HG02870 (cell line): ENCODE measurements around the gene TNC.

ENCODE experiments used
- ATAC-seq: cut with Tn5 transposase; IDR thresholded peaks from one replicate; pipeline ENCODE4 v1.9.1; 2021; ENCODE audit warnings: mild to moderate bottlenecking, moderate library complexity; ENCODE audit not compliant: unreplicated experiment

The TNC gene

DNA sequence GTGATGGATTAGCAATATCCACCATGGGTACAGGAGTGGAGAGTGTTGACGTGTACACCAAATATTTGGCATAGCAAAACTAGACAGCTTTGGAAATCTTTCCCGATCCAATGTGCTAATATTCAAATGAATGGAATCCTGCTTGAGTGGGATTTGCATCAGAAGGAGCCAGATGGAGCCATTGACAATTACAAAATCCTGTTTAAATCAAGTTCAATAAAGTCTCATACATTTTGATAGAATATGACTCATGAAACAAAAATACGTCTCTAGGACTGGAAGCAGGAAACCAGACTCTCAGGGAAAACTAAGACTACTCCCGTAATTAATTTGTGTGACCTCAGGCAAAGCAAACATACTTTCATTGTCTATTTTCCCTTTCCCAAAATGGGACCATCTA lies 13.0 kb downstream of the TNC start:
- no peak for ATAC-seq

DNA sequence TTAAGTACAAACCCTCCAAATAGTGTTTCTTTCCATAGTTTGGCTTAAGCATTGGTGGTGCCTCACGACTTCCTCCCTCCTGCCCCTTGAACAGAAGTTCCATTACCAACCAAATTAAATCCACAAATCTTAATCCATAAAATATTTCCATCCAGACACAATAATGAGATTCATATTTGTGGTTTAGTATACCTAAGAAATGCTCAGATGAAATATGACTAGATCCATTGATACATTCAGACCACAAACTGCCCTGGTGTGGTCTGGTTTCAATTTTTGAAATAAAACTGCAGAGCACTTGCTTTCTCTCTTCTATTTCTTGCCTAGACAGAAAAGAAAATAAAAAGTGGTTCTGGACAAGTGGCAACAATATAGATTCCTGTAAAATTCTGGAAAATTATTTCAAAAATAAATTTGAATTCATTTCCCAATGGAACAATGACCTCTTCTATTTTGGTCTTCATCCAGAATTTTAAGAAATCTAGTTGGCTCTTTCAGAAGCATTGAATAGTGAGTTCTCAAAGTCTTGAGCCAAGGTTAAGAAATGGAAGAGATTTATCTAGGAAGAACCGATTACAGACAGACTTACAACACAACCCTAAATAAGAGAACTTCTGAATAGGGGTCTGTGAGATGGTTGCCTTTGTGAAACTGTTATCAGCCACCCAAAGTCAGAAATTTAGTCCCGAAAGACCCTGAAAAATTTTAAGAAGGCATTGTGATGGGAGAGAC lies 14.0 kb downstream of the TNC start:
- no peak for ATAC-seq

DNA sequence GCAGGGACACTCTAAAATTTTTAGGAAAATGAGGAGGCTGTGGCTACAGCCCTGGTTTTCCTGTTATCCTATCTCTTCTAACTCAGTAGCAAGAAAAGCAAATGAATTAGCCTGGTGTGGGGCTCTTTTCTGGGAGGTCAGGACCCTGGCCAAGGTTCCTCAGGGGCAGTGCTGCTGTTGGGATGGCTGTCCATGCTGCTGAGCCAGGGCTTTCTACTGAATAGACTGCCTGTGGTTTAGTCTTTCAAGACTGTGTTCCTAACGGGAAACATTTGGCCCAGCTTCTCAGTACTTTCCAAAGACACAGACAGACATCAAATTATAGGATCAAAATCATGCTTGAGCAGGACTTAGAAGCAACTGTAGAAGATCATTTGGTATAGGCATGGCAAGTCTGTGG lies 18.1 kb downstream of the TNC start:
- ATAC-seq: no peak

- ATAC-seq: no peak
Observed at GRCh38 chr9:115098226-115098965, 19.6 kb downstream of the TNC start.

DNA sequence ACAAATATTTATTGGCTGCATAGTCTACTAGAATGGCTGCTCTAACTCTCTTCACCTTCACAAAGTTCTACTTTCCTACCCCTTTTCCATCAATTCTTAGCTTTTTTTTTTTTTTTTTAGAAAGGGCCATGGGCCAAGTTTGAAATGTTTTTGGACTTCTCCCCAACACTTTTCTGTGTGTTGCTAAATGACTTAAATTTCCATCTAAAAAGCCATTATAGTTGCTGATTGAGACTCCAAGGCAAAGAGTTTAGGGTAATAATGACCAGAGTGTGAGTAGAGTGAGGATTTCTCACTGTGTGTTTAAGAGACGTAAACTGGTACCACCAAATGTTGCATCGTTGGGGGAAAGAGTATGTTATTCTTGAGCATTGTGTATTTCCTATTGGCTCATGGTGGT lies 24.4 kb downstream of the TNC start:
- no peak for ATAC-seq

DNA sequence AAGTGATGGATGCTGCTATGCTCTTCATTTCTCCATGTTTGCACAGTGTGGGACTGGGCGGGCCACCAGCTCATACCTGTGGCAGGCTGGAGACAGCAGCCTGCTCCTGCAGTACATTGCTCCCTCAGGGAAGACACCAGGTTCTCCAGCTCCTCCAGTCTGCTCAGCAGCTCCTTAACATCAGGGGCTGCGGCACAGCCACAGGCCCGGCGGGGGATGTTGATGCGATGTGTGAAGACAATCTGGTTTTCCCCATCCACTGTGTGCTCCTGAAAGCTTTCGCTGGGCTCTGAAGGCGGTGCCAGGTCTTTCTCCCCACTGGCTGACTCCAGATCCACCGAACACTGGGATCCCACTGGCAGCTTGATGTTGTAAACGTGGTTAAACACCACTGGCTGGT lies 27.5 kb downstream of the TNC start:
- ATAC-seq: no peak

DNA sequence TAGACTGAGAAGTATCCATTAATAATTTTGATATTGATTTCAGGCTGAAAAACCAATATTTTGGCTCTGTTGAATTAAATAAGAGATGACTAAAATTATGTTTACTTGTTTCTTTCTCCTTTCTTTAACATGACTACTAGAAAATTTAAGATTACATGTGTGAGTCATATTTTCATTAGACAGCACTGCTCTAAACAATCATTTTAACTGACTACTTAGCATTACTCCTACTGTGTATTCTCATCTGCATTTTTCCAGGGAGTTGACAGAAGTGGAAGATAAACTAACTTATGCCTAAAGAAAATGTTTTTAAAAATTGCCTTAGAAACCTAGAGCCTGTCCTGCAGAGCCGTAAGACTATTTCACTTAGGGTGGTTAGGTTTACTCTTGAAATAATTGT lies 29.1 kb downstream of the TNC start:
- no peak for ATAC-seq

GRCh38 chr9:115086886-115087285 lies 31.1 kb downstream of the TNC start:
- no peak for ATAC-seq

DNA sequence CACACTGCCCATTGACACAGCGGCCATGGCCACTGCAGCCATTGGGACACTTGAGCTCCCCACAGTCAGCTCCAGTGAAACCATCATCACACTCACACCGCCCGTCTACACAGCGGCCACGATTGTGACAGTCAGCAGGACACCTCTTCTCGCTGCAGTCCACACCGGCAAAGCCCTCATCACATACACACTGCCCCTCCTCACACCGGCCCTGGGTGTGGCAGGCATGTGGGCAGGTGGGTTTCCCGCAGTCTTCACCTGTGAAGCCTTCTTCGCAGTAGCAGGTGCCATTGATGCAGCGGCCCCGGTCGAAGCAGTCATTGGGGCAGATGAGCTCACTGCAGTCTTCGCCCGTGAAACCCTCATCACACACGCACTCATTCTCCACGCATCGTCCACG lies 31.5 kb downstream of the TNC start:
- ATAC-seq: no peak

- no peak for ATAC-seq
Observed at GRCh38 chr9:115085773-115086377, 32.1 kb downstream of the TNC start.

- ATAC-seq: no peak
Observed at GRCh38 chr9:115084709-115085108, 33.2 kb downstream of the TNC start.

- ATAC-seq: no peak
Observed at GRCh38 chr9:115084157-115084556, 33.8 kb downstream of the TNC start.

GRCh38 chr9:115080242-115080641 lies 37.7 kb downstream of the TNC start:
- no peak for ATAC-seq

- ATAC-seq: no peak
Observed at GRCh38 chr9:115079156-115079555, 38.8 kb downstream of the TNC start.

DNA sequence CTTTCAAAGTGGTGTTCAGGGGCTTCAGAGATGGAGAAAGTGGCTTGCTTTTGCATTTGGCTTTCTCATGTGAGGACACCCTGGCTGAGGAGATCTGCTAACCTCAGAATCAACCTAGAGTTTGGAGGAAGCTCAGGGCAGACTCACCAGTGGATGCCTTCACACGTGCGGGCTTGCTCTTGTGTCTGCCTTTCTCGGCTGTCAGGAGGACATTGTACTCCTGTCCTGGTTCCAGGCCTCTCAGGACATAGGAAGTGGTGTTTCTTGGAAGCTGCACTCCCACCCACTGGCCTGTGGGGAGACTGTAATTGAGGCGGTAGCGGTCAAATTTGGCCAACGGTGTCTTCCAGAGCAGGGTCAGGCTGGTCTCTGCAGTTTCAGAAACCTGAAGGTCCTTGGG lies 44.5 kb downstream of the TNC start:
- ATAC-seq: no peak

GRCh38 chr9:115071176-115071575 lies 46.8 kb downstream of the TNC start:
- no peak for ATAC-seq

DNA sequence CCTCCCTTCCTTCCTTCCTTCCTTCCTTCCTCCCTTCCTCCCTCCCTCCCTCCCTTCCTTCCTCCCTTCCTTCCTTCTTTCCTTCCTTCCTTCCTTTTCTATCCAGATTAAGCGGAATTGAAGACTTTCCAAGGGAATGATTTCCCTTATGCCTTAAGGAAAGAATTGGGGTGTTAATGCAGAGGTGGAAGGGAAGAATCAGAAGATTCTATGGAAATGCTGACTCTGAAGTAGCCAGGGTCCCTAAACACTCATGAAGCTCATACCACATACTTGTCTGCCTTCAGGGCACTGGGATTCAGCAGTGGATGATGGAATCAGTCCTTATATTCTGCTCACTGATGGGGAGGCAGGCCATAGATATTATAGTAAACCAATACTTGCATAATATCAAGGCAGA lies 48.2 kb downstream of the TNC start:
- ATAC-seq: no peak

- ATAC-seq: no peak
Observed at GRCh38 chr9:115069302-115069701, 48.7 kb downstream of the TNC start.

- no peak for ATAC-seq
Observed at GRCh38 chr9:115068031-115068430, 49.9 kb downstream of the TNC start.

DNA sequence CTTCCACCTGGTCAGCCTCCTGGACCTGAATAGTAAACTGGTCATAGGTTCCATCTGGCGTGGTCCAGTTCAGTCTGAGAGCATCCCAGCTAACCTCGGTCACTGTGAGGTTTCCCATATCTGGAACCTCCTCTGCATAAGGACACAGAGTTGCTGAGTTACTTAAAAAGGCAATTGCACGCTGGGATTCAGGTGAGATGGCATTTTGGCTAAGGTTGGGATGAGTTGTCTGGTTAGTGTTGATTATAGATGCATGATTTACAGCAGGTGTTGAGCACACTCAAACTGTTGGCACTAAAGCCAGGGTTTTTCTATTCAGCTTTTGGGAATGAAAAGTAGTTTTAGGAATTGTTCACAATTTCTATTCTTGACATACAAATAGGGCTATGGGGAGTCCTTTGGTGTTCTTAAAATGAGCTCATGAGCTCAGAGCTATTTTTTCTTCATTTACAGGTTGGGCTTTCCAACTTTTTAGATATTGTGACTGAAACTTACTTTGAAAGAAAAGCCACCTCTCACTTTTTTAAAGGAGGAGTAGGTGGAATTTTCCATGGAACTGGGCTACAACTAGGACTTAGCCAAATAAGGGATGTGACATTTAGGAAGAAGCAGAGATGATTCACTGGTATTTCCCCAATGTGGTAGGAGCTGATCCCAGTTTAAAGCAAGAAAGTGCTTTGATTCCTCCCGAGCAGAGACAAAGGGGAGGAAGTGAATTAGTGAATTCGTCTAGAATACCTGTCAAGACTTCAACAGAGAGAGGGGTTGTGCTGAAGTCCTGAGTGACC lies 54.7 kb downstream of the TNC start:
- ATAC-seq: no peak

- no peak for ATAC-seq
Observed at GRCh38 chr9:115058684-115059315, 59.2 kb downstream of the TNC start.
